ENCODE measurements around the gene KLF2.

KLF2 gene

GRCh38 chr19:16358456-16358855, 33.8 kb downstream of the KLF2 start:
- Histone ChIP-seq H3K36me3 (ENCODE audit: control insufficient read depth in 1 of 2, insufficient read depth in 2 of 2, low read depth in 1 of 2, low read length in 2 of 2) (peaks cover 13 to 54% of the 10 kb centered on the region in 2 experiments), H2BK15ac (ENCODE audit: low read depth, poor library complexity, severe bottlenecking) (no peak overlapping the region), H3K23ac (ENCODE audit: low read length in 2 of 2) (no peak overlapping the region), H4K8ac (ENCODE audit: low read length) (no peak overlapping the region), H3K9me3 (ENCODE audit: control insufficient read depth, low read length) (no peaks in the 10 kb centered on the region), H3K14ac (ENCODE audit: low read length in 2 of 2) (no peak overlapping the region), H3K4me1 (ENCODE audit: control insufficient read depth, insufficient read depth, low read depth, low read length) (peaks cover 6% of the 10 kb centered on the region), H3K4me3 (ENCODE audit: insufficient read depth in 1 of 2, low read depth in 1 of 2, low read length in 2 of 2) (no peak overlapping the region), H3K4ac (ENCODE audit: low read depth in 1 of 2, low read length in 2 of 2) (no peak overlapping the region), H3K79me1 (replicated peaks; ENCODE audit: low read length, poor library complexity, severe bottlenecking) (no peaks in the 10 kb centered on the region), H2BK120ac (ENCODE audit: low read depth, low read length) (no peak overlapping the region), H3K18ac (ENCODE audit: low read depth in 1 of 2, low read length in 2 of 2) (no peak overlapping the region), H2BK12ac (ENCODE audit: low read length in 2 of 2) (no peak overlapping the region), H2BK5ac (ENCODE audit: low read depth, low read length, poor library complexity, severe bottlenecking) (no peak overlapping the region), H3K9ac (ENCODE audit: low read length) (no peak overlapping the region), H3K27ac (ENCODE audit: low read length, poor library complexity, severe bottlenecking) (no peak overlapping the region), H4K91ac (ENCODE audit: low read length) (no peak overlapping the region), H3K27me3 (ENCODE audit: control insufficient read depth in 1 of 2, insufficient read depth in 1 of 2, low read length in 2 of 2) (no peaks in the 10 kb centered on the region), H2AFZ (ENCODE audit: low read depth, low read length) (no peak overlapping the region), H2AK5ac (ENCODE audit: low read length, severe bottlenecking) (no peak overlapping the region), H3K4me2 (ENCODE audit: low read length, poor library complexity, severe bottlenecking) (no peak overlapping the region)
- DNase-seq: no peak
- WGBS: 98% methylated on average over 15 of the region's 15 CpGs

- 99% methylated on average over 9 of the region's 10 CpGs for WGBS
- H2AK5ac ChIP-seq (ENCODE audit: low read length, severe bottlenecking): no peak overlapping the region
- H3K27me3 ChIP-seq (ENCODE audit: control insufficient read depth in 1 of 2, insufficient read depth in 1 of 2, low read length in 2 of 2): no peaks in the 10 kb centered on the region
- H2BK15ac ChIP-seq (ENCODE audit: low read depth, poor library complexity, severe bottlenecking): no peak overlapping the region
- no peak overlapping the region for H2AFZ ChIP-seq (ENCODE audit: low read depth, low read length)
- no peak overlapping the region for H3K4me3 ChIP-seq (ENCODE audit: insufficient read depth in 1 of 2, low read depth in 1 of 2, low read length in 2 of 2)
- H3K9me3 ChIP-seq (ENCODE audit: control insufficient read depth, low read length): no peaks in the 10 kb centered on the region
- no peak overlapping the region for H3K27ac ChIP-seq (ENCODE audit: low read length, poor library complexity, severe bottlenecking)
- H3K9ac ChIP-seq (ENCODE audit: low read length): no peak overlapping the region
- no peak overlapping the region for H4K8ac ChIP-seq (ENCODE audit: low read length)
- H3K4ac ChIP-seq (ENCODE audit: low read depth in 1 of 2, low read length in 2 of 2): no peak overlapping the region
- H3K79me1 ChIP-seq (replicated peaks; ENCODE audit: low read length, poor library complexity, severe bottlenecking): peaks cover under 1% of the 10 kb centered on the region
- no peak overlapping the region for H3K18ac ChIP-seq (ENCODE audit: low read depth in 1 of 2, low read length in 2 of 2)
- no peak overlapping the region for H3K14ac ChIP-seq (ENCODE audit: low read length in 2 of 2)
- no peak overlapping the region for H2BK12ac ChIP-seq (ENCODE audit: low read length in 2 of 2)
- no peak overlapping the region for H2BK120ac ChIP-seq (ENCODE audit: low read depth, low read length)
- no peak overlapping the region for H3K4me2 ChIP-seq (ENCODE audit: low read length, poor library complexity, severe bottlenecking)
- no peak overlapping the region for H4K91ac ChIP-seq (ENCODE audit: low read length)
- H3K36me3 ChIP-seq (ENCODE audit: control insufficient read depth in 1 of 2, insufficient read depth in 2 of 2, low read depth in 1 of 2, low read length in 2 of 2): peaks cover 18 to 60% of the 10 kb centered on the region in 2 experiments
- no peak overlapping the region for H3K23ac ChIP-seq (ENCODE audit: low read length in 2 of 2)
- no peak overlapping the region for H2BK5ac ChIP-seq (ENCODE audit: low read depth, low read length, poor library complexity, severe bottlenecking)
- DNase-seq: no peak
- H3K4me1 ChIP-seq (ENCODE audit: control insufficient read depth, insufficient read depth, low read depth, low read length): peaks cover 6% of the 10 kb centered on the region
These were observed 34.4 kb downstream of the KLF2 start for GRCh38 chr19:16359074-16359473.

GRCh38 chr19:16359964-16360363, 35.3 kb downstream of the KLF2 start:
- H3K4me3 ChIP-seq (ENCODE audit: insufficient read depth in 1 of 2, low read depth in 1 of 2, low read length in 2 of 2): no peak overlapping the region

GRCh38 chr19:16360738-16361137, 36.1 kb downstream of the KLF2 start:
- Histone ChIP-seq H3K23ac (ENCODE audit: low read length in 2 of 2) (no peak overlapping the region), H2BK15ac (ENCODE audit: low read depth, poor library complexity, severe bottlenecking) (no peak overlapping the region), H3K14ac (ENCODE audit: low read length in 2 of 2) (no peak overlapping the region), H2BK120ac (ENCODE audit: low read depth, low read length) (no peak overlapping the region), H3K4me1 (ENCODE audit: control insufficient read depth, insufficient read depth, low read depth, low read length) (peaks cover 6% of the 10 kb centered on the region), H4K91ac (ENCODE audit: low read length) (no peak overlapping the region), H2BK12ac (ENCODE audit: low read length in 2 of 2) (no peak overlapping the region), H2BK5ac (ENCODE audit: low read depth, low read length, poor library complexity, severe bottlenecking) (no peak overlapping the region), H3K79me1 (replicated peaks; ENCODE audit: low read length, poor library complexity, severe bottlenecking) (peaks cover 12% of the 10 kb centered on the region), H3K27ac (ENCODE audit: low read length, poor library complexity, severe bottlenecking) (no peak overlapping the region), H4K8ac (ENCODE audit: low read length) (no peak overlapping the region), H3K18ac (ENCODE audit: low read depth in 1 of 2, low read length in 2 of 2) (no peak overlapping the region), H3K4me2 (ENCODE audit: low read length, poor library complexity, severe bottlenecking) (no peak overlapping the region), H3K27me3 (ENCODE audit: control insufficient read depth in 1 of 2, insufficient read depth in 1 of 2, low read length in 2 of 2) (no peaks in the 10 kb centered on the region), H2AK5ac (ENCODE audit: low read length, severe bottlenecking) (no peak overlapping the region), H3K9ac (ENCODE audit: low read length) (peak overlapping the region; percentile 19), H3K36me3 (ENCODE audit: control insufficient read depth in 1 of 2, insufficient read depth in 2 of 2, low read depth in 1 of 2, low read length in 2 of 2) (peaks cover 20 to 67% of the 10 kb centered on the region in 2 experiments), H2AFZ (ENCODE audit: low read depth, low read length) (no peak overlapping the region), H3K4me3 (ENCODE audit: insufficient read depth in 1 of 2, low read depth in 1 of 2, low read length in 2 of 2) (peak overlapping the region in 1 of 2 experiments; percentile 36), H3K9me3 (ENCODE audit: control insufficient read depth, low read length) (no peaks in the 10 kb centered on the region), H3K4ac (ENCODE audit: low read depth in 1 of 2, low read length in 2 of 2) (no peak overlapping the region)
- DNase-seq: no peak
- WGBS: 91% methylated on average over 10 of the region's 10 CpGs

More at GRCh38 chr19:16359964-16360363, 35.3 kb downstream of the KLF2 start:
- Histone ChIP-seq H3K9me3 (ENCODE audit: control insufficient read depth, low read length) (no peaks in the 10 kb centered on the region), H3K9ac (ENCODE audit: low read length) (no peak overlapping the region), H4K91ac (ENCODE audit: low read length) (no peak overlapping the region), H3K79me1 (replicated peaks; ENCODE audit: low read length, poor library complexity, severe bottlenecking) (peaks cover 8% of the 10 kb centered on the region), H2AK5ac (ENCODE audit: low read length, severe bottlenecking) (no peak overlapping the region), H3K18ac (ENCODE audit: low read depth in 1 of 2, low read length in 2 of 2) (no peak overlapping the region), H2BK15ac (ENCODE audit: low read depth, poor library complexity, severe bottlenecking) (no peak overlapping the region), H3K27ac (ENCODE audit: low read length, poor library complexity, severe bottlenecking) (no peak overlapping the region), H3K27me3 (ENCODE audit: control insufficient read depth in 1 of 2, insufficient read depth in 1 of 2, low read length in 2 of 2) (no peaks in the 10 kb centered on the region), H2BK5ac (ENCODE audit: low read depth, low read length, poor library complexity, severe bottlenecking) (no peak overlapping the region), H3K4me1 (ENCODE audit: control insufficient read depth, insufficient read depth, low read depth, low read length) (peaks cover 6% of the 10 kb centered on the region), H3K36me3 (ENCODE audit: control insufficient read depth in 1 of 2, insufficient read depth in 2 of 2, low read depth in 1 of 2, low read length in 2 of 2) (peaks cover 18 to 67% of the 10 kb centered on the region in 2 experiments), H2AFZ (ENCODE audit: low read depth, low read length) (no peak overlapping the region), H3K14ac (ENCODE audit: low read length in 2 of 2) (no peak overlapping the region), H3K4ac (ENCODE audit: low read depth in 1 of 2, low read length in 2 of 2) (no peak overlapping the region), H2BK12ac (ENCODE audit: low read length in 2 of 2) (no peak overlapping the region), H4K8ac (ENCODE audit: low read length) (no peak overlapping the region), H3K23ac (ENCODE audit: low read length in 2 of 2) (no peak overlapping the region), H3K4me2 (ENCODE audit: low read length, poor library complexity, severe bottlenecking) (no peak overlapping the region), H2BK120ac (ENCODE audit: low read depth, low read length) (no peak overlapping the region)
- 100% methylated on average over 2 of the region's 6 CpGs for WGBS
- DNase-seq: no peak
